NCI-H2196 (cell line): ENCODE results near the gene PPP1R9B.
A peak's percentile ranks its signal among the peaks of the same experiment; 100 is the strongest.

Experiments used
- DNase-seq: peaks from one replicate; lab custom pipeline; 2025; ENCODE audit not compliant: unreplicated experiment; lab: John Stamatoyannopoulos, UW

Gene PPP1R9B

DNA sequence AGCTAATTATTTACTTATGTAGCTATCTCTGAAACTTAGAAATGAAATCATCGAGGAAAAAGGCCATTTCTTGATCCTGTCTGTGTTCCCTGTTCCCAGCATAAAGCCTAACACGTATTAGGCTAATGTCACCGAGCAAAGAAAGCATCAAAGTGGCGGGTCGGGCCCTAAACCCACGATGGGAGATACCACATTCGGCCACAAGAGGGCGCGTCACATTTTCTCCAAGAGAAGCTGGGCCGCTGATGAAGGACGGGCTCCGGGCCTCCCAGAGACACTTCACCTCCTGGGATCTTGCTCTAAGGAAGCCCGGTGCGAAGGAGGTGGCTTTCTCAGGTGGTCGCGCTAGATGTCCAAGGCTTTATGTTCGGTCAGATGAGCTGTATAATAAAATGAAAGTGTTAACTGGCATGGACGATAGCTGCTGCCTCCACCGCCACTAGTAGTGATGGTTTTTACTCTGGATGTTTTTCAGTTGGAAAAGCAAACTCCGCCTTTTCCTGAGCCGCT is 56.2 kb downstream of the PPP1R9B start:
- peak; percentile 92 for DNase-seq

- no peak for DNase-seq
Observed at GRCh38 chr17:50093807-50094206, 56.7 kb downstream of the PPP1R9B start.

DNA sequence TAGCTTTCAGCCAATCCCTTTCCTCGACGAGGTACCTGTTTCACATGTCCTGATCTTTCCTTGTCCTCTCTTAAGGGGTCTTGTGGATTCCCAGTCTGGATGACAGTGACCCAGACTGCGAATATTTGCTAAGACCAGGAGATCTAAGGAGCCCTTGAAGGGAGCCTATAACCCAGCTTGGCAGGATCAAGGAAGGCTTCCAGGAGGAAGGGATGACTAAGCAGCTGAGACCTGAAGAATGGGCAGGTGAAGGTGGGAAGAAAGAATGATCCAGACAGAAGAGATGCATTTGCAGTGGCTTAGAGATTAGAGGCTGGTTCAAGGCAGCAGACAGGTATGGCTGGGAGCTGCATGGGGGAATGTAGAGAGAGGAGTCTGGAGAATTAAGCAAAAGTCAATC is 57.2 kb downstream of the PPP1R9B start:
- no peak for DNase-seq

- no peak for DNase-seq
Observed at GRCh38 chr17:50091918-50092285, 58.6 kb downstream of the PPP1R9B start.

DNA sequence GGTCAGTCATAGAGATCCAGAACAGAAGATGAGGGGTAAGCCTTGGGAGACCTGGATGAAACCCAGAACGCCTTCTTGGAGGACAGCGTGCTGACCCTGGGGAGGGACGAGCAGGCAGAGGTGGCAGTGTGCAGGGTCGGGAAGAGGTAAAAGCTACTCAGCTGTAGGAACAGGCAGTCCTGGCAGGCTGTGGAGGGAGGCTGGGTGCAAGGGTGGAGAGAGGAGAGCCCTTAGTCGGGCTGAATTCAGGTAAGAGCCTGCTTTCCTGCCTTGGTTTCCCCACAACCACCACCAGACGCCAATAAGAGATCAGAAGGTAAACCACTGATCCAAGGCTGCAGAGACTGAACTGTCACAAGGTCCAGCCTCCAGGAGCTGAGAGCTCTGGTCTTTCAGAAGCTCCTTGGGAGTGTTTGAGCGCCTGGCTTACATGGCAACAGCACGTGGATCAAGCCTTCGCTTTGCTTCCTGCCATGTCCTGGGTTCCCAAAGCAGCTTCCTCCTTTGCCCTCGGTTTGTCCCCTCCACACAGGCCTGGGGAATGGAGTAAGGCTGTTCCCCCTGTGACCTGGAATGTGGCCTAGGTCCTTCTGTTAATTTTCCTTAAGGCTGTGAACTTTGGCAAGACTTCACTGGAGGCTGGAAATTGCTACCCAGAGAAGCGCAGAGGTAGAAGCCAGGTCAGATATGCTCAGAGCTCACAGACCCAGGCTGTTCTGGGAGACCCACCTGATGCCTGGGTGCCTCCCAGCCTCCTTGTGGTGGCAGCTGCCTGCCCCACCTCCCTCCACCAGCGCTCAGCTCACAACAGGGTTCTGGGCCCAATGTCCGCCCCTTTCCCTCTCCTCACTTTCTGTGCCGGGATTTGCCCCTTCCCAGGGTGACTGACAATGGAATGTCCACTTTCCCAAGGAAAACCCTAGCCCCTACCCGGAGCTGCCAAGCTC is 59.2 kb downstream of the PPP1R9B start:
- DNase-seq: no peak

DNA sequence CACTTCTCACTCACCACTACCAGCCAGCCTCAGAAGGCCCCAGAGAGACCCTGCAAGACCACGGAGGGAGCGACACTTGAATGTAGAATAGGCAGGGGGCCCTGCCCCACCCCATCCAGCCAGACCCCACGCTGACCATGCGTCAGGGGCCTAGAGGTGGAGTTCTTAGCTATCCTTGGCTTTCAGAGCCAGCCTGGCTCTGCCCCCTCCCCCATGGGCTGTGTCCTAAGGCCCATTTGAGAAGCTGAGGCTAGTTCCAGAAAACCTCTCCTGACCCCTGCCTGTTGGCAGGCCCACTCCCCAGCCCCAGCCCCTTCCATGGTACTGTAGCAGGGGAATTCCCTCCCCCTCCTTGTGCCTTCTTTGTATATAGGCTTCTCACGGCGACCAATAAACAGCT is 60.4 kb downstream of the PPP1R9B start:
- DNase-seq: no peak

DNA sequence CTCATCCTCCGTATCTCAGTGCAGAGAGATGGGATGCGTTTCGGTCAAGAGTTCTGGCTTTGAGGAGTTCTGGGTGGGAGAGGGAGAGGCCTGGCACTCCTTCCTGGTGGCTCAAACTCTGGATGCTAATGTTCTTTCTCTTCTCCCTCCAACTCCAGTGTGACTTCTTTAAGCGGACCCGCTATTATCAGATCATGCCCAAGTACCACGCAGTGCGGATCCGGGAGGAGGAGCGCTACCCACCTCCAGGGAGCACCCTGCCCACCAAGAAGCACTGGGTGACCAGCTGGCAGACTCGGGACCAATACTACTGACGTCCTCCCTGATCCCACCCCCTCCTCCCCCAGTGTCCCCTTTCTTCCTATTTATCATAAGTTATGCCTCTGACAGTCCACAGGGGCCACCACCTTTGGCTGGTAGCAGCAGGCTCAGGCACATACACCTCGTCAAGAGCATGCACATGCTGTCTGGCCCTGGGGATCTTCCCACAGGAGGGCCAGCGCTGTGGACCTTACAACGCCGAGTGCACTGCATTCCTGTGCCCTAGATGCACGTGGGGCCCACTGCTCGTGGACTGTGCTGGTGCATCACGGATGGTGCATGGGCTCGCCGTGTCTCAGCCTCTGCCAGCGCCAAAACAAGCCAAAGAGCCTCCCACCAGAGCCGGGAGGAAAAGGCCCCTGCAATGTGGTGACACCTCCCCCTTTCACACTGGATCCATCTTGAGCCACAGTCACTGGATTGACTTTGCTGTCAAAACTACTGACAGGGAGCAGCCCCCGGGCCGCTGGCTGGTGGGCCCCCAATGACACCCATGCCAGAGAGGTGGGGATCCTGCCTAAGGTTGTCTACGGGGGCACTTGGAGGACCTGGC is 61.3 kb downstream of the PPP1R9B start:
- no peak for DNase-seq

- DNase-seq: no peak
Observed at GRCh38 chr17:50087912-50088405, 62.5 kb downstream of the PPP1R9B start.

DNA sequence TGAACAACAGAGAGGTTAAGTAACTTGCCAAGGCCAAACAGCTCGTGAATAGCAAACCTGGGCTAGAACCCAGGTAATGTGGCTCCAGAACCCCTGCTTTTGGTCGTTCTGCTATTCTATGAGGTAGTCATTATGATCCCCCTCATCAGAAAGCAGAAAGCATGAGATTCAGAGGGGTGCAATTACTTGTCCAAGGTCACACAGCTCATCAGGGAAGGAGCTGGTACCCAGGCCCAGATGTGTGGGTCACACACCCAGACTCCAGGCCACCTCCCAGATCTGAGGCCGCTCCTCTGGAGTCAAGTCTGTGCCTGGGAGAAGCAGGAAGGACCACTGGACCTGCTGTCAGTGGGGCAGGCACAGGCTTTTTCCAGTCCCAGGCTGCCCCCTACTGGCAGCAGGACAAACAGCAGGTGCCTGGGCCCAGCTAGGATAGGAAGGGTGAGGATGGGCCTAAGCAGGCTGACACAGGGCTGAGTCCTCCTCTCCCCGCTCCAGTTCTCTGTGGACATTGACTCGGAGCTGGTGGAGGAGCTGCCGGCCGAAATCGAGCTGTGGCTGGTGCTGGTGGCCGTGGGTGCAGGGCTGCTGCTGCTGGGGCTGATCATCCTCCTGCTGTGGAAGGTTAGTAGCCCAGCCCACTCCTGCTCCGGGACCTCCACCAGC is 63.1 kb downstream of the PPP1R9B start:
- peak; percentile 71 for DNase-seq
